ENCODE data around the gene MYCN.

GRCh38 chr2:15993232-15993610 lies 52.9 kb downstream of the MYCN start:
- TF ChIP-seq POLR2A (IDR thresholded peaks at IDR 0.05; ENCODE audit: extremely low read depth, insufficient read length) (no peak), CTCF (IDR thresholded peaks at IDR 0.05; ENCODE audit: low read depth, low read length) (no peak)

Data from NB4 (cell line).